ENCODE results near the gene SHROOM3.
A peak's percentile ranks its signal among the peaks of the same experiment; 100 is the strongest.

The SHROOM3 gene

DNA sequence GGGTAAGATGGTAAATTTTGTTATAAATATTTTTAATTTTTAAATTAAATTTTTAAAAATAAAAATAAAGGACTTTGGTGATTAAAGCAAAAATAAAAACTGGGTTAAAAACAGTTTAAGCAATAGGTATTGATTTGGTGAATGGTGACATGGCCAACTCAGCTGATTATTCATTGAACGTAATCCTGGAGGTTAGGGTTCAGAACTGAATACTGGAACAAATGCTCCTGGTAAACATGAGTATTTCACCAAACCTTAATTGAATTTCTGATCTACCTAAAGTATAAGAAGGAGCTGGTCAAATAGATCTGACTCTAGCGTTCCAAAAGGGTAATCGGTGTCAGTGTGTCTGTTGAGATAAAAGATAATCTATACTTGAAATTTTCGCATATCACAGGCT, 141.8 kb downstream of the SHROOM3 start:
- no peak for ATAC-seq
- TF ChIP-seq POU6F1 (CRISPR knock-in tag; IDR thresholded peaks at IDR 0.05; ENCODE audit: borderline replicate concordance, low read depth) (no peak), TCF4 (CRISPR knock-in tag; IDR thresholded peaks at IDR 0.05; ENCODE audit: borderline replicate concordance) (no peak), RARB (CRISPR knock-in tag; IDR thresholded peaks at IDR 0.05) (no peak), SNAI2 (CRISPR knock-in tag; IDR thresholded peaks at IDR 0.05) (no peak), TOX (CRISPR knock-in tag; IDR thresholded peaks at IDR 0.05; ENCODE audit: borderline replicate concordance) (no peak), CSDC2 (CRISPR knock-in tag; IDR thresholded peaks at IDR 0.05) (no peak), ZFP3 (CRISPR knock-in tag; IDR thresholded peaks at IDR 0.05) (no peak), ZNF565 (CRISPR knock-in tag; conservative IDR thresholded peaks at IDR 0.05; ENCODE audit: low read depth) (no peak), PPARA (CRISPR knock-in tag; IDR thresholded peaks at IDR 0.05; ENCODE audit: borderline replicate concordance) (no peak), ISL1 (CRISPR knock-in tag; IDR thresholded peaks at IDR 0.05) (no peak), ZNF8 (CRISPR knock-in tag; IDR thresholded peaks at IDR 0.05) (no peak)
- TF ChIP-seq, protein P1, sequence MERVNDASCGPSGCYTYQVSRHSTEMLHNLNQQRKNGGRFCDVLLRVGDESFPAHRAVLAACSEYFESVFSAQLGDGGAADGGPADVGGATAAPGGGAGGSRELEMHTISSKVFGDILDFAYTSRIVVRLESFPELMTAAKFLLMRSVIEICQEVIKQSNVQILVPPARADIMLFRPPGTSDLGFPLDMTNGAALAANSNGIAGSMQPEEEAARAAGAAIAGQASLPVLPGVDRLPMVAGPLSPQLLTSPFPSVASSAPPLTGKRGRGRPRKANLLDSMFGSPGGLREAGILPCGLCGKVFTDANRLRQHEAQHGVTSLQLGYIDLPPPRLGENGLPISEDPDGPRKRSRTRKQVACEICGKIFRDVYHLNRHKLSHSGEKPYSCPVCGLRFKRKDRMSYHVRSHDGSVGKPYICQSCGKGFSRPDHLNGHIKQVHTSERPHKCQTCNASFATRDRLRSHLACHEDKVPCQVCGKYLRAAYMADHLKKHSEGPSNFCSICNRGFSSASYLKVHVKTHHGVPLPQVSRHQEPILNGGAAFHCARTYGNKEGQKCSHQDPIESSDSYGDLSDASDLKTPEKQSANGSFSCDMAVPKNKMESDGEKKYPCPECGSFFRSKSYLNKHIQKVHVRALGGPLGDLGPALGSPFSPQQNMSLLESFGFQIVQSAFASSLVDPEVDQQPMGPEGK (CRISPR knock-in tag; IDR thresholded peaks at IDR 0.05; ENCODE audit: borderline replicate concordance) = no peak
- TF ChIP-seq, protein P2, sequence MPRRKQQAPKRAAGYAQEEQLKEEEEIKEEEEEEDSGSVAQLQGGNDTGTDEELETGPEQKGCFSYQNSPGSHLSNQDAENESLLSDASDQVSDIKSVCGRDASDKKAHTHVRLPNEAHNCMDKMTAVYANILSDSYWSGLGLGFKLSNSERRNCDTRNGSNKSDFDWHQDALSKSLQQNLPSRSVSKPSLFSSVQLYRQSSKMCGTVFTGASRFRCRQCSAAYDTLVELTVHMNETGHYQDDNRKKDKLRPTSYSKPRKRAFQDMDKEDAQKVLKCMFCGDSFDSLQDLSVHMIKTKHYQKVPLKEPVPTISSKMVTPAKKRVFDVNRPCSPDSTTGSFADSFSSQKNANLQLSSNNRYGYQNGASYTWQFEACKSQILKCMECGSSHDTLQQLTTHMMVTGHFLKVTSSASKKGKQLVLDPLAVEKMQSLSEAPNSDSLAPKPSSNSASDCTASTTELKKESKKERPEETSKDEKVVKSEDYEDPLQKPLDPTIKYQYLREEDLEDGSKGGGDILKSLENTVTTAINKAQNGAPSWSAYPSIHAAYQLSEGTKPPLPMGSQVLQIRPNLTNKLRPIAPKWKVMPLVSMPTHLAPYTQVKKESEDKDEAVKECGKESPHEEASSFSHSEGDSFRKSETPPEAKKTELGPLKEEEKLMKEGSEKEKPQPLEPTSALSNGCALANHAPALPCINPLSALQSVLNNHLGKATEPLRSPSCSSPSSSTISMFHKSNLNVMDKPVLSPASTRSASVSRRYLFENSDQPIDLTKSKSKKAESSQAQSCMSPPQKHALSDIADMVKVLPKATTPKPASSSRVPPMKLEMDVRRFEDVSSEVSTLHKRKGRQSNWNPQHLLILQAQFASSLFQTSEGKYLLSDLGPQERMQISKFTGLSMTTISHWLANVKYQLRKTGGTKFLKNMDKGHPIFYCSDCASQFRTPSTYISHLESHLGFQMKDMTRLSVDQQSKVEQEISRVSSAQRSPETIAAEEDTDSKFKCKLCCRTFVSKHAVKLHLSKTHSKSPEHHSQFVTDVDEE (CRISPR knock-in tag; IDR thresholded peaks at IDR 0.05) = no peak

DNA sequence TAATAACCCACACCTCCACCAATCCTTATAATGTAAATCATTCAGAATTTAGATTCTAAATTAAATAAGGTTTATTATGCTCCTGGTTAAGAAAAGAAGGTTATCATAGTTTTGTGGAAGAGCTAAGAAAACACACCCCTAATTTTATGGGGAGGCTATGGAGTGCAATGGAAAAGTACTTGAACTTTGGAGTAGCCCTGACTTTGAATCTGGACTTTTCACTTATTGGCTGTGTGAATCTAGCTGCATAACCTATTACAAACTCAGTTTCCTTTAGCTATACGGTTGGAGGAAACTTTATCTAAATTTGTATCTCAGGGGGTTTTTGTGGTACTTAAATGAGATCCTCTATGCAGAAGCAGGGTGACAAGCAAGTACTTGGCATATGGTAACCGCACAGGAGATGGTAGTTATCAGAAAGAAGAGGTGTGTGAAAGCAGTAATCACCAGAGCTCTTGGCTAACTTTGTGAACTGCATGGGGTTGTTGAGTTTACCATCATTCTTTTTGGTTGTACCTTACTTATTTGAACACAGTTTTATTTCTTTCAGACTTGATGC, 143.1 kb downstream of the SHROOM3 start:
- TF ChIP-seq OSR1 (CRISPR knock-in tag; IDR thresholded peaks at IDR 0.05) (no peak), RARB (CRISPR knock-in tag; IDR thresholded peaks at IDR 0.05) (no peak), SNAI2 (CRISPR knock-in tag; IDR thresholded peaks at IDR 0.05) (no peak), ARNTL (CRISPR knock-in tag; IDR thresholded peaks at IDR 0.05; ENCODE audit: borderline replicate concordance, low read depth) (no peak), BACH2 (CRISPR knock-in tag; IDR thresholded peaks at IDR 0.05; ENCODE audit: borderline replicate concordance) (no peak), GLIS3 (CRISPR knock-in tag; IDR thresholded peaks at IDR 0.05) (no peak), CREB5 (CRISPR knock-in tag; IDR thresholded peaks at IDR 0.05; ENCODE audit: low read depth) (no peak)
- TF ChIP-seq, protein P1 (CRISPR knock-in tag; IDR thresholded peaks at IDR 0.05; ENCODE audit: borderline replicate concordance) = no peak
- no peak for ATAC-seq

DNA sequence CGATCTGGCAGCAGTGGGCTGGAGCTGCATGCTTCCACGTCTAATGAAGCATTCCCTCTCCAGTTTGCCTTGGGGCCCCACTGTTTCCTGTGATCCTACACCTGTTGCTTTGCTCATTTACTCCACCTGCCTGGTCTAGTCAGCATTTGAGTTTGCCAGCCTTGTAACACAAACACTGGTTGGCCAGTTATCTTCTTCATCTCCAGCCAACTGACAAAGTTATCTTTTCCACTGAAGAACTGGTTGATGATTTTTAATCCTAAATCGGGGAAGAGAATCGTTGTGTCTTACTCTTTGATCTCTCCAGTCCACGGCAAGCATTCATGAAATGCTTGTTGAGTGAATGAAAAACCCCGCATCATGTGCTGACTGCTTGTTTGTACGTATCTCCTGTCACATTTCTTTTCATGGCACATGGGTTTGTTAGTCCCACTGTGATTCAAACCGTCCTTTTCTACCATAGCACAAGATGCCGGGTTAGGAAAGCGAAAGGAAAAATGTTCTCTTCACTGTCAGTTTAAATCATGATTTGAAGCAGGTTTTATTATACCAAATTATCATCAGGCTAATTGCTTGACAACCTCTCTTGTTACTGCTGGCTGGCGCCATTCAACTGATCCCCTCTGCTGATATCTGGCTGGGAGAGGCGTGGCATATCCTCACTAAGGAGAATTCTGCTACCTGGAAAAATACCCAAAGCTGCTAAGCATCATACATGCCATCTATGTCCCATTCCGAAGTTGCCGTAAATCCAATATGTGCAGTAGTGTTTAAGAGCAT, 144.8 kb downstream of the SHROOM3 start:
- ATAC-seq = no peak

More for the DNA sequence above, 144.8 kb downstream of the SHROOM3 start:
- no peak for TF ChIP-seq ZNF8 (CRISPR knock-in tag; IDR thresholded peaks at IDR 0.05)
- TF ChIP-seq ARNTL (CRISPR knock-in tag; IDR thresholded peaks at IDR 0.05; ENCODE audit: borderline replicate concordance, low read depth) = no peak
- TF ChIP-seq ISL1 (CRISPR knock-in tag; IDR thresholded peaks at IDR 0.05) = peak; percentile 74
- TF ChIP-seq TCF4 (CRISPR knock-in tag; IDR thresholded peaks at IDR 0.05; ENCODE audit: borderline replicate concordance) = peak; percentile 41; the same call in 1 of the 2 replicates
- TF ChIP-seq GLIS3 (CRISPR knock-in tag; IDR thresholded peaks at IDR 0.05) = no peak
- TF ChIP-seq ZFP30 (CRISPR knock-in tag; IDR thresholded peaks at IDR 0.05) = no peak
- TF ChIP-seq ZNF565 (CRISPR knock-in tag; conservative IDR thresholded peaks at IDR 0.05; ENCODE audit: low read depth) = no peak
- no peak for TF ChIP-seq TOX (CRISPR knock-in tag; IDR thresholded peaks at IDR 0.05; ENCODE audit: borderline replicate concordance)
- TF ChIP-seq SNAI2 (CRISPR knock-in tag; IDR thresholded peaks at IDR 0.05) = 0 out of 2 replicates have a peak, but pooled peaks have one; percentile 16
- no peak; the same call in 1 of the 2 replicates for TF ChIP-seq CSRNP3 (CRISPR knock-in tag; IDR thresholded peaks at IDR 0.05)
- TF ChIP-seq ZFP3 (CRISPR knock-in tag; IDR thresholded peaks at IDR 0.05) = no peak
